Tibial nerve (tissue), 4 donors: ENCODE data around the gene UBALD1. TPM values are rescaled to one million over a fixed set of nuclear protein-coding genes. Genes with fewer than 3 reads are reported as not detected.

Experiments used
- DNase-seq, 2 donors: peaks; one replicate each; pipeline ENCODE4 v3.0.0-alpha.2; 2019; ENCODE audit warnings: low spot score in 2 of 2
- H3K27ac ChIP-seq, 4 donors: fragments of 200-600 bp; sonication (generic) in 3 of 4; one replicate each; pipeline ENCODE4 v1.5.1; 2017 to 2019; ENCODE audit warnings: mild to moderate bottlenecking in 1 of 4
- H3K27me3 ChIP-seq, 2 donors: fragments of 200-600 bp; sonication (generic) in 1 of 2; one replicate each; pipeline versions ENCODE4 v1.5.1 to v1.6.0; 2017 to 2019
- H3K36me3 ChIP-seq, 3 donors: fragments of 200-600 bp; sonication (generic); one replicate each; pipeline ENCODE4 v1.5.1; 2018 to 2019
- H3K4me1 ChIP-seq, 4 donors: fragments of 200-600 bp; sonication (generic) in 3 of 4; one replicate each; pipeline ENCODE4 v1.5.1; 2017 to 2019
- H3K4me3 ChIP-seq, 4 donors: fragments of 200-600 bp; sonication (generic) in 3 of 4; one replicate each; pipeline ENCODE4 v1.5.1; 2017 to 2019; ENCODE audit warnings: mild to moderate bottlenecking in 1 of 4, moderate library complexity in 1 of 4
- H3K9me3 ChIP-seq, 4 donors: fragments of 200-600 bp; sonication (generic) in 3 of 4; one replicate each; pipeline ENCODE4 v1.5.1; 2017 to 2019
- CTCF ChIP-seq, 5 experiments: fragments of 200-600 bp in 3 of 5; fragments of 450-650 bp in 2 of 5; sonication (generic) in 3 of 5; IDR thresholded peaks; one replicate each; pipeline ENCODE4 v1.5.1; 2016 to 2019; ENCODE audit warnings: antibody characterized with exemption in 5 of 5, mild to moderate bottlenecking in 3 of 5, moderate library complexity in 2 of 5
- EP300 ChIP-seq, 2 donors: sonication (generic); formaldehyde crosslinking; IDR thresholded peaks; one replicate each; pipeline ENCODE4 v1.6.1; 2017; ENCODE audit warnings: antibody characterized with exemption in 2 of 2, mild to moderate bottlenecking in 1 of 2
- POLR2A ChIP-seq, 2 donors: fragments of 450-650 bp; IDR thresholded peaks; one replicate each; pipeline ENCODE4 v1.6.1; 2017; ENCODE audit warnings: antibody characterized with exemption in 2 of 2, mild to moderate bottlenecking in 2 of 2, moderate library complexity in 2 of 2
- WGBS, 2 donors: methylation state at CpG; one replicate each; pipeline ENCODE4 v1.1.5; 2018; 5-methylcytosine and 5-hydroxymethylcytosine counted together
- total RNA-seq, 4 donors: library from RNA; depleted of rRNA; stranded (reverse); fragments of >200 nt; gene quantifications; one replicate each; pipeline ENCODE4 v1.1.0, GENCODE V29; 2016

The UBALD1 gene
- total RNA-seq, 4 donors from 2014 or later: 6.5 to 22.8 (median 9.8) TPM

GRCh38 chr16:4623593-4623992 is 8.9 kb upstream of the UBALD1 start:
- no peak overlapping the region for H3K27ac ChIP-seq
- no peak overlapping the region for H3K4me3 ChIP-seq

GRCh38 chr16:4618645-4619418 is 4.1 kb upstream of the UBALD1 start:
- Histone ChIP-seq H3K36me3 (no peaks in the 10 kb centered on the region), H3K27me3 (no peaks in the 10 kb centered on the region), H3K27ac (peak overlapping the region in 1 of 4 donors; percentile 100), H3K4me1 (peaks cover 0 to 36% (median 21%) of the 10 kb centered on the region in 4 donors), H3K9me3 (no peaks in the 10 kb centered on the region), H3K4me3 (no peak overlapping the region)
- DNase-seq: no peak
- TF ChIP-seq CTCF (IDR thresholded peaks at IDR 0.05) (no peak), POLR2A (IDR thresholded peaks at IDR 0.05) (no peak), EP300 (IDR thresholded peaks at IDR 0.05) (no peak)
- WGBS, 2 donors: 80 to 88% methylated on average over 8 of the region's 8 CpGs

More at GRCh38 chr16:4623593-4623992, 8.9 kb upstream of the UBALD1 start:
- Histone ChIP-seq H3K27me3 (no peaks in the 10 kb centered on the region), H3K36me3 (no peaks in the 10 kb centered on the region), H3K9me3 (no peaks in the 10 kb centered on the region), H3K4me1 (peaks cover 0 to 33% (median 19%) of the 10 kb centered on the region in 4 donors)
- 77 to 80% methylated on average over 7 of the region's 7 CpGs for WGBS, 2 donors
- TF ChIP-seq POLR2A (IDR thresholded peaks at IDR 0.05) (no peak), CTCF (IDR thresholded peaks at IDR 0.05) (no peak), EP300 (IDR thresholded peaks at IDR 0.05) (no peak)
- no peak for DNase-seq

- H3K4me1 ChIP-seq: peaks cover 0 to 45% (median 28%) of the 10 kb centered on the region in 4 donors
- H3K9me3 ChIP-seq: no peaks in the 10 kb centered on the region
- no peaks in the 10 kb centered on the region for H3K27me3 ChIP-seq
- TF ChIP-seq CTCF (IDR thresholded peaks at IDR 0.05): no peak
- no peak for TF ChIP-seq POLR2A (IDR thresholded peaks at IDR 0.05)
- TF ChIP-seq EP300 (IDR thresholded peaks at IDR 0.05): no peak
- DNase-seq: no peak
- peak overlapping the region in 2 of 4 donors; percentile 94 to 100 for H3K27ac ChIP-seq
- H3K36me3 ChIP-seq: no peaks in the 10 kb centered on the region
- H3K4me3 ChIP-seq: no peak overlapping the region
- WGBS, 2 donors: 73 to 86% methylated on average over 8 of the region's 8 CpGs
Observed at GRCh38 chr16:4617880-4618279, 3.2 kb upstream of the UBALD1 start.

GRCh38 chr16:4616047-4616811 is 1.5 kb upstream of the UBALD1 start:
- Histone ChIP-seq H3K27me3 (no peaks in the 10 kb centered on the region), H3K9me3 (no peaks in the 10 kb centered on the region), H3K4me1 (peaks cover 0 to 62% (median 33%) of the 10 kb centered on the region in 4 donors), H3K36me3 (no peaks in the 10 kb centered on the region), H3K27ac (peak overlapping the region; percentile 92 to 100 (median 97)), H3K4me3 (peak overlapping the region; percentile 45 to 98 (median 72))
- TF ChIP-seq POLR2A (IDR thresholded peaks at IDR 0.05) (peak; percentile 29 to 76), EP300 (IDR thresholded peaks at IDR 0.05) (peak; percentile 84 to 95), CTCF (IDR thresholded peaks at IDR 0.05) (peak; percentile 24 to 50 (median 35))
- 0 to 1% methylated on average over 32 to 44 of the region's 57 CpGs for WGBS, 2 donors
- DNase-seq: peak; percentile 100
